ENCODE measurements around the gene TOMM20L.

Gene TOMM20L

GRCh38 chr14:58439476-58439875 is 43.7 kb downstream of the TOMM20L start:
- peaks cover 69% of the 10 kb centered on the region for H3K36me3 ChIP-seq (ENCODE audit: insufficient read depth, low read length)
- ATAC-seq (ENCODE audit: insufficient read depth, low read depth) (no peak), DNase-seq (no peak)
- no peaks in the 10 kb centered on the region for H3K4me1 ChIP-seq (ENCODE audit: insufficient read depth, low read length)
- TF ChIP-seq CTCF (IDR thresholded peaks at IDR 0.05; ENCODE audit: borderline replicate concordance, extremely low read depth, low read length, poor library complexity, severe bottlenecking) (no peak), EZH2 (IDR thresholded peaks at IDR 0.05; ENCODE audit: borderline replicate concordance, low read depth, low read length, severe bottlenecking) (no peak)
- H3K4me2 ChIP-seq (ENCODE audit: insufficient read depth, low read length), result no peak overlapping the region
- no peak overlapping the region for H3K27ac ChIP-seq (ENCODE audit: low read length)
- H3K9me3 ChIP-seq (ENCODE audit: insufficient read depth, low read length, severe bottlenecking), result no peaks in the 10 kb centered on the region
- no peaks in the 10 kb centered on the region for H3K27me3 ChIP-seq (ENCODE audit: insufficient read depth, low read length, poor library complexity)
- H3K79me2 ChIP-seq (ENCODE audit: insufficient read depth, low read length), result no peaks in the 10 kb centered on the region
- H3K4me3 ChIP-seq (ENCODE audit: low read depth in 1 of 2, low read length in 2 of 2), result no peak overlapping the region
- no peak overlapping the region for H3K9ac ChIP-seq (ENCODE audit: low read depth, low read length)
- H4K20me1 ChIP-seq (ENCODE audit: insufficient read depth, low read length), result no peaks in the 10 kb centered on the region
- H2AFZ ChIP-seq (ENCODE audit: low read depth, low read length), result no peak overlapping the region

- no peak overlapping the region for H3K9ac ChIP-seq (ENCODE audit: low read depth, low read length)
- H3K4me2 ChIP-seq (ENCODE audit: insufficient read depth, low read length), result no peak overlapping the region
- no peak for TF ChIP-seq CTCF (IDR thresholded peaks at IDR 0.05; ENCODE audit: borderline replicate concordance, extremely low read depth, low read length, poor library complexity, severe bottlenecking)
- no peak for TF ChIP-seq EZH2 (IDR thresholded peaks at IDR 0.05; ENCODE audit: borderline replicate concordance, low read depth, low read length, severe bottlenecking)
- H3K4me3 ChIP-seq (ENCODE audit: low read depth in 1 of 2, low read length in 2 of 2), result no peak overlapping the region
- no peaks in the 10 kb centered on the region for H3K9me3 ChIP-seq (ENCODE audit: insufficient read depth, low read length, severe bottlenecking)
- H3K27me3 ChIP-seq (ENCODE audit: insufficient read depth, low read length, poor library complexity), result no peaks in the 10 kb centered on the region
- no peaks in the 10 kb centered on the region for H3K4me1 ChIP-seq (ENCODE audit: insufficient read depth, low read length)
- DNase-seq (no peak), ATAC-seq (ENCODE audit: insufficient read depth, low read depth) (no peak)
- H3K79me2 ChIP-seq (ENCODE audit: insufficient read depth, low read length), result no peaks in the 10 kb centered on the region
- no peak overlapping the region for H3K27ac ChIP-seq (ENCODE audit: low read length)
- peaks cover 74% of the 10 kb centered on the region for H3K36me3 ChIP-seq (ENCODE audit: insufficient read depth, low read length)
- H2AFZ ChIP-seq (ENCODE audit: low read depth, low read length), result no peak overlapping the region
- H4K20me1 ChIP-seq (ENCODE audit: insufficient read depth, low read length), result no peaks in the 10 kb centered on the region
Observed at GRCh38 chr14:58444627-58445026, 48.9 kb downstream of the TOMM20L start.

GRCh38 chr14:58455593-58456265 is 60.0 kb downstream of the TOMM20L start:
- peaks cover 65% of the 10 kb centered on the region for H3K36me3 ChIP-seq (ENCODE audit: insufficient read depth, low read length)
- ATAC-seq (ENCODE audit: insufficient read depth, low read depth) (no peak), DNase-seq (no peak)
- no peak overlapping the region for H3K9ac ChIP-seq (ENCODE audit: low read depth, low read length)
- no peaks in the 10 kb centered on the region for H4K20me1 ChIP-seq (ENCODE audit: insufficient read depth, low read length)
- no peak overlapping the region for H3K4me2 ChIP-seq (ENCODE audit: insufficient read depth, low read length)
- H3K4me3 ChIP-seq (ENCODE audit: low read depth in 1 of 2, low read length in 2 of 2), result no peak overlapping the region
- H3K9me3 ChIP-seq (ENCODE audit: insufficient read depth, low read length, severe bottlenecking), result no peaks in the 10 kb centered on the region
- no peaks in the 10 kb centered on the region for H3K27me3 ChIP-seq (ENCODE audit: insufficient read depth, low read length, poor library complexity)
- no peaks in the 10 kb centered on the region for H3K79me2 ChIP-seq (ENCODE audit: insufficient read depth, low read length)
- H3K27ac ChIP-seq (ENCODE audit: low read length), result no peak overlapping the region
- no peak for TF ChIP-seq EZH2 (IDR thresholded peaks at IDR 0.05; ENCODE audit: borderline replicate concordance, low read depth, low read length, severe bottlenecking)
- no peaks in the 10 kb centered on the region for H3K4me1 ChIP-seq (ENCODE audit: insufficient read depth, low read length)
- no peak overlapping the region for H2AFZ ChIP-seq (ENCODE audit: low read depth, low read length)
